Heart left ventricle (tissue), 13 donors: Measurements from ENCODE around the gene LY9.

Experiments
- CTCF ChIP-seq, 12 donors: fragments of 200-600 bp; sonication (generic) in 4 of 12; IDR thresholded peaks; one replicate each; pipeline versions ENCODE4 v1.5.0 to v1.8.0; 2018 to 2022; ENCODE audit warnings: antibody characterized with exemption in 12 of 12, mild to moderate bottlenecking in 5 of 12
- POLR2A ChIP-seq, 2 donors: fragments of 450-650 bp; IDR thresholded peaks; one replicate each; pipeline ENCODE4 v1.6.1; 2017; ENCODE audit warnings: antibody characterized with exemption in 2 of 2, mild to moderate bottlenecking in 2 of 2, moderate library complexity in 2 of 2
- donor health status: ischemic (EF 13 %, LVEDD 7.1; RV severe dilation, severe dysfunction).
- donor health status: DM: no; HTN: yes; CAD: no.
- donor health status: DM: no; HTN: no; CAD: no.
- donor health status: ischemic (EF 25% LVEDD 6.9; RV normal size, moderate dysfunction).
- donor health status: ischemic (EF 25% LVEDD 5.7; RV mildly dilated, moderate dysfunction).
- donor health status: ischemic (EF 35%, LVEDD 5.7; RV mildly dilated, moderate dysfunction).
- donor health status: nonischemic (EF 11% LVEDD 7.7; RV severe dilation, severe dysfunction).
- donor health status: DM: yes; HTN: yes; CAD: no.
- donor health status: PGD.
- donor health status: ischemic (EF 29% LVEDD 5.4; RV normal size, mild dysfunction).
- donor health status: nonischemic (EF 23%, LVEDD 6.1; RV moderate dilation, normal function).

GRCh38 chr1:160863061-160863773, 67.2 kb downstream of the LY9 start:
- no peak for TF ChIP-seq CTCF (IDR thresholded peaks at IDR 0.05)
- no peak for TF ChIP-seq POLR2A (IDR thresholded peaks at IDR 0.05)
